Muscle layer of colon (tissue), 2 donors: ENCODE data around the gene KRTAP10-7.
"Not testable (repeated sequence)": the region's sequence is repeated elsewhere in the genome, so short reads cannot be mapped to it uniquely, and the experiment has no call there.

Experiments
- H3K27ac ChIP-seq: one replicate; pipeline ENCODE4 v1.7.0; 2013; ENCODE audit warnings: low read depth, mild to moderate bottlenecking, low read length, moderate library complexity
- H3K27me3 ChIP-seq, 2 donors: one replicate each; pipeline ENCODE4 v1.7.0; 2013; ENCODE audit warnings: low read length in 2 of 2, mild to moderate bottlenecking in 2 of 2; ENCODE audit not compliant: insufficient read depth in 2 of 2, control insufficient read depth in 1 of 2
- H3K36me3 ChIP-seq: one replicate; pipeline ENCODE4 v1.7.0; 2013; ENCODE audit warnings: mild to moderate bottlenecking, low read length; ENCODE audit not compliant: insufficient read depth
- H3K4me1 ChIP-seq: one replicate; pipeline ENCODE4 v1.7.0; 2013; ENCODE audit warnings: mild to moderate bottlenecking, low read length; ENCODE audit not compliant: insufficient read depth
- H3K4me3 ChIP-seq, 2 donors: one replicate each; pipeline ENCODE4 v1.7.0; 2013; ENCODE audit warnings: low read length in 2 of 2, low read depth in 1 of 2, mild to moderate bottlenecking in 1 of 2, moderate library complexity in 1 of 2
- H3K9ac ChIP-seq: one replicate; pipeline ENCODE4 v1.7.0; 2013; ENCODE audit warnings: low read length
- H3K9me3 ChIP-seq: one replicate; pipeline ENCODE4 v1.7.0; 2013; ENCODE audit warnings: mild to moderate bottlenecking, low read length
- donor health status: abdominal sarcoma.
- donor health status: Adenocarcinoma of cecum.

The KRTAP10-7 gene

GRCh38 chr21:44606495-44606894, 6.1 kb downstream of the KRTAP10-7 start:
- Histone ChIP-seq H3K9me3 (peaks cover 7% of the 10 kb centered on the region), H3K4me1 (no peaks in the 10 kb centered on the region), H3K36me3 (no peaks in the 10 kb centered on the region), H3K9ac (no peak overlapping the region), H3K27ac (no peak overlapping the region), H3K27me3 (peaks cover 0 to 11% of the 10 kb centered on the region in 2 donors), H3K4me3 (no peak overlapping the region)

- Histone ChIP-seq H3K36me3 (no peaks in the 10 kb centered on the region), H3K4me3 (no peak overlapping the region), H3K9ac (no peak overlapping the region), H3K27ac (no peak overlapping the region), H3K4me1 (no peaks in the 10 kb centered on the region), H3K27me3 (peaks cover 0 to 9% of the 10 kb centered on the region in 2 donors), H3K9me3 (peaks cover 3% of the 10 kb centered on the region)
Measured at GRCh38 chr21:44609193-44609592, 8.8 kb downstream of the KRTAP10-7 start.

- not testable (repeated sequence) for H3K9ac ChIP-seq, H3K9me3 ChIP-seq, H3K36me3 ChIP-seq, H3K4me1 ChIP-seq, H3K4me3 ChIP-seq, H3K27me3 ChIP-seq, H3K27ac ChIP-seq
Measured at GRCh38 chr21:44610157-44610843, 9.9 kb downstream of the KRTAP10-7 start.

GRCh38 chr21:44611551-44611950, 11.2 kb downstream of the KRTAP10-7 start:
- no peaks in the 10 kb centered on the region for H3K4me1 ChIP-seq
- peaks cover 0 to 14% of the 10 kb centered on the region in 2 donors for H3K27me3 ChIP-seq
- no peaks in the 10 kb centered on the region for H3K9me3 ChIP-seq
- H3K9ac ChIP-seq: no peak overlapping the region
- H3K27ac ChIP-seq: no peak overlapping the region
- no peaks in the 10 kb centered on the region for H3K36me3 ChIP-seq
- no peak overlapping the region for H3K4me3 ChIP-seq

GRCh38 chr21:44612029-44612486, 11.7 kb downstream of the KRTAP10-7 start, which contains the start of gene KRTAP10-8:
TSS of gene KRTAP10-8 (plus strand) at chr21:44612079. CDS start at chr21:44612101, 22 bp downstream.
- H3K27me3 ChIP-seq: peaks cover 0 to 16% of the 10 kb centered on the region in 2 donors
- no peaks in the 10 kb centered on the region for H3K36me3 ChIP-seq
- no peak within 1 kb of the TSS for H3K27ac ChIP-seq
- no peaks in the 10 kb centered on the region for H3K4me1 ChIP-seq
- H3K9me3 ChIP-seq: no peaks in the 10 kb centered on the region
- H3K9ac ChIP-seq: no peak within 1 kb of the TSS
- H3K4me3 ChIP-seq: no peak within 1 kb of the TSS

- Histone ChIP-seq H3K4me1 (no peaks in the 10 kb centered on the region), H3K9me3 (no peaks in the 10 kb centered on the region), H3K4me3 (no peak overlapping the region), H3K27me3 (peaks cover 0 to 16% of the 10 kb centered on the region in 2 donors), H3K9ac (no peak overlapping the region), H3K36me3 (no peaks in the 10 kb centered on the region), H3K27ac (no peak overlapping the region)
Measured at GRCh38 chr21:44612669-44613229, 12.4 kb downstream of the KRTAP10-7 start.

GRCh38 chr21:44613386-44614155, 13.2 kb downstream of the KRTAP10-7 start:
- H3K4me1 ChIP-seq: no peaks in the 10 kb centered on the region
- no peaks in the 10 kb centered on the region for H3K36me3 ChIP-seq
- H3K4me3 ChIP-seq: no peak overlapping the region
- no peak overlapping the region for H3K9ac ChIP-seq
- H3K9me3 ChIP-seq: no peaks in the 10 kb centered on the region
- peaks cover 0 to 16% of the 10 kb centered on the region in 2 donors for H3K27me3 ChIP-seq
- no peak overlapping the region for H3K27ac ChIP-seq

- Histone ChIP-seq H3K4me1 (no peaks in the 10 kb centered on the region), H3K27me3 (peaks cover 0 to 16% of the 10 kb centered on the region in 2 donors), H3K9ac (no peak overlapping the region), H3K4me3 (no peak overlapping the region), H3K9me3 (no peaks in the 10 kb centered on the region), H3K36me3 (no peaks in the 10 kb centered on the region), H3K27ac (no peak overlapping the region)
Measured at GRCh38 chr21:44614161-44614631, 13.8 kb downstream of the KRTAP10-7 start.

GRCh38 chr21:44614961-44615391, 14.6 kb downstream of the KRTAP10-7 start:
- no peaks in the 10 kb centered on the region for H3K36me3 ChIP-seq
- no peak overlapping the region for H3K4me3 ChIP-seq
- no peaks in the 10 kb centered on the region for H3K9me3 ChIP-seq
- H3K27me3 ChIP-seq: peaks cover 0 to 16% of the 10 kb centered on the region in 2 donors
- no peak overlapping the region for H3K27ac ChIP-seq
- H3K4me1 ChIP-seq: no peaks in the 10 kb centered on the region
- H3K9ac ChIP-seq: no peak overlapping the region

- no peaks in the 10 kb centered on the region for H3K4me1 ChIP-seq
- H3K4me3 ChIP-seq: no peak overlapping the region
- H3K27me3 ChIP-seq: peaks cover 0 to 16% of the 10 kb centered on the region in 2 donors
- no peak overlapping the region for H3K27ac ChIP-seq
- H3K9ac ChIP-seq: no peak overlapping the region
- H3K9me3 ChIP-seq: no peaks in the 10 kb centered on the region
- no peaks in the 10 kb centered on the region for H3K36me3 ChIP-seq
Measured at GRCh38 chr21:44615466-44615865, 15.1 kb downstream of the KRTAP10-7 start.

GRCh38 chr21:44615911-44616590, 15.7 kb downstream of the KRTAP10-7 start:
- Histone ChIP-seq H3K27ac (no peak overlapping the region), H3K4me3 (no peak overlapping the region), H3K27me3 (peaks cover 0 to 16% of the 10 kb centered on the region in 2 donors), H3K4me1 (no peaks in the 10 kb centered on the region), H3K36me3 (no peaks in the 10 kb centered on the region), H3K9ac (no peak overlapping the region), H3K9me3 (no peaks in the 10 kb centered on the region)
